Suprapubic skin (tissue), 3 donors: ENCODE data around the gene ZBTB8OS.

Source experiments
- EP300 ChIP-seq: sonication (generic); formaldehyde crosslinking; IDR thresholded peaks from one replicate; pipeline ENCODE4 v1.6.1; 2017; ENCODE audit warnings: antibody characterized with exemption
- POLR2A ChIP-seq, 2 donors: fragments of 450-650 bp; IDR thresholded peaks; one replicate each; pipeline ENCODE4 v1.6.1; 2017; ENCODE audit warnings: antibody characterized with exemption in 2 of 2, mild to moderate bottlenecking in 2 of 2, moderate library complexity in 2 of 2
- TF ChIP-seq, protein P1 (sequence below), 2 donors: fragments of 200-600 bp in 1 of 2; fragments of 450-650 bp in 1 of 2; sonication (generic) in 1 of 2; IDR thresholded peaks; one replicate each; pipeline ENCODE4 v1.5.1; 2016 to 2019; ENCODE audit warnings: antibody characterized with exemption in 2 of 2, mild to moderate bottlenecking in 1 of 2, moderate library complexity in 1 of 2

DNA sequence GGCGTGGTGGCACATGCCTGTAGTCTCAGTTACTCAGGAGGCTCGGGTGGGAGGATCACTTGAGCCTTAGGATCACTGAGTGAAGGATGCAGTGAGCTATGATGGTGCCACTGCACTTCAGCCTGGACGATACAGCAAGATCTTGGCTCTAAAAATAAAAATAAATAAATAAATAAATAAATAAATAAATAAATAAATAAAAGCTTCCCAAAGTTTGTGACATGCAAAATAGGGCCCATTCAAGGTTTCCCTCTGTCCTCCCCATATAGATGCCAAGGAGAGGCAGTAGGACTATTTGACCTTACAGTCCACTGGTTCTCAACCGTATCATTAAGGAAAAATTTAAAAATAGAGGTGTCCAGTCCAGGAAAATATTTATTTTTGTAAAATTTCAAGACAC is 41.2 kb downstream of the ZBTB8OS start:
- TF ChIP-seq, protein P1, sequence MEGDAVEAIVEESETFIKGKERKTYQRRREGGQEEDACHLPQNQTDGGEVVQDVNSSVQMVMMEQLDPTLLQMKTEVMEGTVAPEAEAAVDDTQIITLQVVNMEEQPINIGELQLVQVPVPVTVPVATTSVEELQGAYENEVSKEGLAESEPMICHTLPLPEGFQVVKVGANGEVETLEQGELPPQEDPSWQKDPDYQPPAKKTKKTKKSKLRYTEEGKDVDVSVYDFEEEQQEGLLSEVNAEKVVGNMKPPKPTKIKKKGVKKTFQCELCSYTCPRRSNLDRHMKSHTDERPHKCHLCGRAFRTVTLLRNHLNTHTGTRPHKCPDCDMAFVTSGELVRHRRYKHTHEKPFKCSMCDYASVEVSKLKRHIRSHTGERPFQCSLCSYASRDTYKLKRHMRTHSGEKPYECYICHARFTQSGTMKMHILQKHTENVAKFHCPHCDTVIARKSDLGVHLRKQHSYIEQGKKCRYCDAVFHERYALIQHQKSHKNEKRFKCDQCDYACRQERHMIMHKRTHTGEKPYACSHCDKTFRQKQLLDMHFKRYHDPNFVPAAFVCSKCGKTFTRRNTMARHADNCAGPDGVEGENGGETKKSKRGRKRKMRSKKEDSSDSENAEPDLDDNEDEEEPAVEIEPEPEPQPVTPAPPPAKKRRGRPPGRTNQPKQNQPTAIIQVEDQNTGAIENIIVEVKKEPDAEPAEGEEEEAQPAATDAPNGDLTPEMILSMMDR (IDR thresholded peaks at IDR 0.05) = no peak
- TF ChIP-seq POLR2A (IDR thresholded peaks at IDR 0.05) (no peak), EP300 (no peak)
